ENCODE measurements around the gene NTN5.

Gene NTN5

GRCh38 chr19:48629599-48630295 is 43.1 kb downstream of the NTN5 start:
- no peak for DNase-seq

- no peak for DNase-seq
Measured at GRCh38 chr19:48629297-48629598, 43.6 kb downstream of the NTN5 start.

- peak in 1 of 2 donors; percentile 52 for DNase-seq
Measured at GRCh38 chr19:48628486-48629296, 44.1 kb downstream of the NTN5 start.

- DNase-seq: no peak
Measured at GRCh38 chr19:48627865-48628314, 44.9 kb downstream of the NTN5 start.

- no peak for DNase-seq
Measured at GRCh38 chr19:48627201-48627864, 45.5 kb downstream of the NTN5 start.

GRCh38 chr19:48625891-48626327 is 46.9 kb downstream of the NTN5 start:
- no peak for DNase-seq

- DNase-seq: no peak
Measured at GRCh38 chr19:48624791-48625723, 47.8 kb downstream of the NTN5 start.

GRCh38 chr19:48624067-48624594 is 48.7 kb downstream of the NTN5 start:
- peak; percentile 92 to 93 for DNase-seq

GRCh38 chr19:48623556-48624066 is 49.2 kb downstream of the NTN5 start:
- DNase-seq: no peak

GRCh38 chr19:48619692-48620585 is 52.9 kb downstream of the NTN5 start:
- no peak for DNase-seq

- DNase-seq: peak; percentile 99
Measured at GRCh38 chr19:48618916-48619691, 53.7 kb downstream of the NTN5 start, which contains the start of the genes RPL18 and SPHK2. Gene RPL18, minus strand, starts transcription at chr19:48619178. Its CDS starts 35 bp downstream, at chr19:48619143. Gene SPHK2, plus strand, starts transcription at chr19:48619506. Its CDS starts 1,009 bp downstream, at chr19:48620515.

- DNase-seq: no peak
Measured at GRCh38 chr19:48618278-48618915, 54.4 kb downstream of the NTN5 start.

GRCh38 chr19:48617146-48617937 is 55.5 kb downstream of the NTN5 start:
- no peak for DNase-seq

- DNase-seq: no peak
Measured at GRCh38 chr19:48616491-48617056, 56.2 kb downstream of the NTN5 start.

GRCh38 chr19:48616041-48616436 is 56.8 kb downstream of the NTN5 start:
- DNase-seq: no peak

GRCh38 chr19:48615231-48616040 is 57.4 kb downstream of the NTN5 start:
- DNase-seq: no peak

All from inflammatory macrophage (primary cell).